Large intestine (tissue), 3 donors: Measurements from ENCODE around the gene NRXN2. TPM values are rescaled to one million over a fixed set of nuclear protein-coding genes. Genes with fewer than 3 reads are reported as not detected.
"Not testable (repeated sequence)": the region's sequence is repeated elsewhere in the genome, so short reads cannot be mapped to it uniquely, and the experiment has no call there.

Experiments
- DNase-seq, 2 donors: peaks; one replicate each; pipeline versions ENCODE4 v3.0.0 to v3.0.0-alpha.2; 2013
- H3K27ac ChIP-seq: one replicate; pipeline ENCODE4 v1.5.1; 2013; ENCODE audit warnings: low read length
- H3K27me3 ChIP-seq: 2 replicates; pipeline ENCODE4 v1.6.1; 2013; ENCODE audit warnings: low read length; ENCODE audit not compliant: control insufficient read depth, insufficient read depth
- H3K36me3 ChIP-seq: 2 replicates; pipeline ENCODE4 v1.6.1; 2013; ENCODE audit warnings: low read length; ENCODE audit not compliant: control insufficient read depth, insufficient read depth
- H3K4me1 ChIP-seq: one replicate; pipeline ENCODE4 v1.6.1; 2013; ENCODE audit warnings: low read length; ENCODE audit not compliant: control insufficient read depth, insufficient read depth
- H3K4me3 ChIP-seq: one replicate; pipeline ENCODE4 v1.5.1; 2013; ENCODE audit warnings: low read length
- H3K9me3 ChIP-seq: one replicate; pipeline ENCODE4 v1.6.1; 2013; ENCODE audit warnings: mild to moderate bottlenecking, low read depth, low read length, moderate library complexity; ENCODE audit not compliant: control insufficient read depth
- WGBS: methylation state at CpG from one replicate; pipeline ENCODE4 v1.1.5; 2013; ENCODE audit warnings: low lambda C conversion rate; ENCODE audit not compliant: insufficient coverage; 5-methylcytosine and 5-hydroxymethylcytosine counted together
- polyA plus RNA-seq: library from polyadenylated mRNA; unstranded; fragments of 120-200 nt; gene quantifications from one replicate; pipeline ENCODE4 v1.2.1, GENCODE V29; 2013

NRXN2 gene
- polyA plus RNA-seq, 1 donor = 13.8 TPM

GRCh38 chr11:64674774-64675173 lies 48.2 kb downstream of the NRXN2 start:
- DNase-seq = no peak
- peaks cover 56% of the 10 kb centered on the region for H3K27me3 ChIP-seq
- no peaks in the 10 kb centered on the region for H3K36me3 ChIP-seq
- no CpG with 5 or more reads among the region's 2 CpGs for WGBS
- no peaks in the 10 kb centered on the region for H3K9me3 ChIP-seq
- no peak overlapping the region for H3K4me3 ChIP-seq
- peaks cover 12% of the 10 kb centered on the region for H3K4me1 ChIP-seq
- H3K27ac ChIP-seq = no peak overlapping the region

- no peak for DNase-seq
- Histone ChIP-seq H3K4me3 (no peak overlapping the region), H3K27ac (no peak overlapping the region), H3K9me3 (no peaks in the 10 kb centered on the region), H3K4me1 (peaks cover 12% of the 10 kb centered on the region), H3K27me3 (peaks cover 51% of the 10 kb centered on the region), H3K36me3 (no peaks in the 10 kb centered on the region)
- no CpG with 5 or more reads among the region's 1 CpG for WGBS
Observed at GRCh38 chr11:64673279-64673678, 49.7 kb downstream of the NRXN2 start.

GRCh38 chr11:64672875-64673274 lies 50.1 kb downstream of the NRXN2 start:
- WGBS = no CpG with 5 or more reads among the region's 2 CpGs
- Histone ChIP-seq H3K4me1 (peaks cover 12% of the 10 kb centered on the region), H3K9me3 (no peaks in the 10 kb centered on the region), H3K27me3 (peaks cover 47% of the 10 kb centered on the region), H3K27ac (no peak overlapping the region), H3K4me3 (no peak overlapping the region), H3K36me3 (no peaks in the 10 kb centered on the region)
- no peak for DNase-seq

GRCh38 chr11:64670975-64671374 lies 52.0 kb downstream of the NRXN2 start:
- Histone ChIP-seq H3K27ac (no peak overlapping the region), H3K4me1 (peaks cover 12% of the 10 kb centered on the region), H3K4me3 (no peak overlapping the region), H3K27me3 (peaks cover 30% of the 10 kb centered on the region), H3K36me3 (no peaks in the 10 kb centered on the region), H3K9me3 (peaks cover 3% of the 10 kb centered on the region)
- peak in 1 of 2 donors; percentile 50 for DNase-seq
- no CpG with 5 or more reads among the region's 3 CpGs for WGBS

- DNase-seq = no peak
- no peak overlapping the region for H3K4me3 ChIP-seq
Observed at GRCh38 chr11:64667154-64667745, 55.7 kb downstream of the NRXN2 start.

GRCh38 chr11:64665411-64665821 lies 57.6 kb downstream of the NRXN2 start:
- no peak overlapping the region for H3K27ac ChIP-seq
- peaks cover 6% of the 10 kb centered on the region for H3K27me3 ChIP-seq
- WGBS = no CpG with 5 or more reads among the region's 7 CpGs
- H3K4me1 ChIP-seq = peaks cover under 1% of the 10 kb centered on the region
- no peak overlapping the region for H3K4me3 ChIP-seq
- DNase-seq = no peak
- H3K9me3 ChIP-seq = peaks cover 3% of the 10 kb centered on the region
- no peaks in the 10 kb centered on the region for H3K36me3 ChIP-seq

More at GRCh38 chr11:64667154-64667745, 55.7 kb downstream of the NRXN2 start:
- peaks cover 12% of the 10 kb centered on the region for H3K27me3 ChIP-seq
- H3K36me3 ChIP-seq = no peaks in the 10 kb centered on the region
- H3K4me1 ChIP-seq = peaks cover 6% of the 10 kb centered on the region
- H3K27ac ChIP-seq = no peak overlapping the region
- WGBS = no CpG with 5 or more reads among the region's 22 CpGs
- peaks cover 3% of the 10 kb centered on the region for H3K9me3 ChIP-seq

GRCh38 chr11:64664236-64664870 lies 58.6 kb downstream of the NRXN2 start:
- WGBS = no CpG with 5 or more reads among the region's 15 CpGs
- DNase-seq, H3K4me1 ChIP-seq, H3K4me3 ChIP-seq, H3K36me3 ChIP-seq, H3K9me3 ChIP-seq, H3K27me3 ChIP-seq, H3K27ac ChIP-seq: not testable (repeated sequence)

GRCh38 chr11:64663656-64664055 lies 59.3 kb downstream of the NRXN2 start:
- Histone ChIP-seq H3K4me1 (no peaks in the 10 kb centered on the region), H3K4me3 (no peak overlapping the region), H3K27me3 (peaks cover under 1% of the 10 kb centered on the region), H3K9me3 (peaks cover 3% of the 10 kb centered on the region), H3K36me3 (no peaks in the 10 kb centered on the region), H3K27ac (no peak overlapping the region)
- no peak for DNase-seq
- WGBS = 100% methylated on average over 2 of the region's 4 CpGs

GRCh38 chr11:64661614-64662013 lies 61.4 kb downstream of the NRXN2 start:
- no CpG with 5 or more reads among the region's 7 CpGs for WGBS
- DNase-seq = no peak
- Histone ChIP-seq H3K36me3 (no peaks in the 10 kb centered on the region), H3K27ac (no peak overlapping the region), H3K4me3 (no peak overlapping the region), H3K9me3 (no peaks in the 10 kb centered on the region), H3K27me3 (no peaks in the 10 kb centered on the region), H3K4me1 (no peaks in the 10 kb centered on the region)

- Histone ChIP-seq H3K27ac (no peak overlapping the region), H3K9me3 (no peaks in the 10 kb centered on the region), H3K36me3 (no peaks in the 10 kb centered on the region), H3K27me3 (no peaks in the 10 kb centered on the region), H3K4me1 (no peaks in the 10 kb centered on the region), H3K4me3 (no peak overlapping the region)
- no CpG with 5 or more reads among the region's 6 CpGs for WGBS
- no peak for DNase-seq
Observed at GRCh38 chr11:64661146-64661545, 61.9 kb downstream of the NRXN2 start.

- no peaks in the 10 kb centered on the region for H3K9me3 ChIP-seq
- H3K36me3 ChIP-seq = no peaks in the 10 kb centered on the region
- H3K4me3 ChIP-seq = no peak overlapping the region
- no CpG with 5 or more reads among the region's 19 CpGs for WGBS
- no peaks in the 10 kb centered on the region for H3K4me1 ChIP-seq
- no peak for DNase-seq
- no peak overlapping the region for H3K27ac ChIP-seq
- H3K27me3 ChIP-seq = no peaks in the 10 kb centered on the region
Observed at GRCh38 chr11:64660706-64661105, 62.3 kb downstream of the NRXN2 start.
